Measurements from ENCODE around the gene KLF13. TPM values are rescaled to one million over a fixed set of nuclear protein-coding genes. Genes with fewer than 3 reads are reported as not detected.

KLF13 gene
- total and polyA plus RNA-seq, 11 donors, result 22.4 to 74.0 (median 56.4) TPM

DNA sequence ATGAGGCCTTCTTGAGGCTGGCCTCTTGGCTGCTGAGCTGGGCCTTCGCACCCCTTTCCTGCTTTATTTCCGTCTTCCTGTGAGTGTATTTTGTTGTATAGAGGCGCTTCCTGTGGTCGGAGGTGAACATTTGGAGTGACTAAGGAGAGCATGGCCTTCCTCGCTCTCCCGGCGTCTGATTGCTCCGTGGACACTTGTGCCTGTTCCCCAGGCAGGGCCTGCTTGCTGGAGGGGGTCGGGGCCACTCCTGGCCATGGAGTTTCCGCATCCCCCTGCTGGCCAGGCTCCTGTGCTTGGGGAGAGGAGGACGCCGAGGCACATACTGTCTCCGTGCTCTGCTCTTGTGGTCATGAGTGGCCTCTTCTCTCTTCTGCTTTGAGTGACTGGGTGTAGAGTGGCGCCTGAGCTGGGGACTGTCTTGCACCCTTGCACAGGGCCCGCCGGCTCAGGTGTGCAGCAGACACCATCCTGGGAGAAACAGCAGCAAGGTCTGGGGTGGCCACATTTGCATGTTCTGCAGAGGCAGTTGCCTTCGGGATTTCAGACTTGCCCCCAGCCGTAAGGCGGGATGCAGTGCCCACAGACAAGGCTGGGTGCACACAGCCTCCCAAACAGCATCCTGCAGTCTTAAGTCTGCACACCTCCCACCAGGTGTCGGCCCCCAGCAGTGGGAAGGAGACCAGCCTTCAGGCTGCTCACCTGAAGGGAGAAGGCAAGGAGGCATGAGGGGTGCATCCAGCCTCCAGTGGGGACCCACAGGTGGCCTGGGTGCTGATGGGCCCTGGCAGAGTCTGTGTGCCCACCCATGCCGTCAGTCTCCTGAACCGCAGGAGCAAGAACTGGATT lies 16.4 kb downstream of the KLF13 start:
- Histone ChIP-seq H3K36me3 (peaks cover 0 to 17% (median under 1%) of the 10 kb centered on the region in 9 donors), H3K27me3 (no peaks in the 10 kb centered on the region), H3K9me3 (no peaks in the 10 kb centered on the region), H3K27ac (peak overlapping the region; percentile 5 to 96 (median 74)), H3K4me1 (peaks cover 61 to 100% (median 100%) of the 10 kb centered on the region in 12 donors), H3K4me3 (peak overlapping the region in 4 of 12 donors; percentile 0 to 11 (median 2))
- ATAC-seq (peak in 1 of 4 donors; percentile 12), DNase-seq (peak in 2 of 5 donors; percentile 31 to 32)
- no peak for TF ChIP-seq POLR2A (IDR thresholded peaks at IDR 0.05)
- TF ChIP-seq, protein P1, sequence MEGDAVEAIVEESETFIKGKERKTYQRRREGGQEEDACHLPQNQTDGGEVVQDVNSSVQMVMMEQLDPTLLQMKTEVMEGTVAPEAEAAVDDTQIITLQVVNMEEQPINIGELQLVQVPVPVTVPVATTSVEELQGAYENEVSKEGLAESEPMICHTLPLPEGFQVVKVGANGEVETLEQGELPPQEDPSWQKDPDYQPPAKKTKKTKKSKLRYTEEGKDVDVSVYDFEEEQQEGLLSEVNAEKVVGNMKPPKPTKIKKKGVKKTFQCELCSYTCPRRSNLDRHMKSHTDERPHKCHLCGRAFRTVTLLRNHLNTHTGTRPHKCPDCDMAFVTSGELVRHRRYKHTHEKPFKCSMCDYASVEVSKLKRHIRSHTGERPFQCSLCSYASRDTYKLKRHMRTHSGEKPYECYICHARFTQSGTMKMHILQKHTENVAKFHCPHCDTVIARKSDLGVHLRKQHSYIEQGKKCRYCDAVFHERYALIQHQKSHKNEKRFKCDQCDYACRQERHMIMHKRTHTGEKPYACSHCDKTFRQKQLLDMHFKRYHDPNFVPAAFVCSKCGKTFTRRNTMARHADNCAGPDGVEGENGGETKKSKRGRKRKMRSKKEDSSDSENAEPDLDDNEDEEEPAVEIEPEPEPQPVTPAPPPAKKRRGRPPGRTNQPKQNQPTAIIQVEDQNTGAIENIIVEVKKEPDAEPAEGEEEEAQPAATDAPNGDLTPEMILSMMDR (IDR thresholded peaks at IDR 0.05), result no peak
- intact Hi-C loops (cut with DNase I), result no loop called here
- 52 to 63% (median 59%) methylated on average over 20 to 22 of the region's 22 CpGs for WGBS, 4 donors

- DNase-seq, result no peak
- WGBS, 4 donors, result 33 to 52% (median 35%) methylated on average over 5 of the region's 5 CpGs
- Histone ChIP-seq H3K36me3 (peaks cover 0 to 25% (median 3%) of the 10 kb centered on the region in 9 donors), H3K27ac (peak overlapping the region; percentile 35 to 96 (median 74)), H3K4me1 (peaks cover 54 to 100% (median 100%) of the 10 kb centered on the region in 12 donors), H3K27me3 (no peaks in the 10 kb centered on the region), H3K4me3 (no peak overlapping the region), H3K9me3 (no peaks in the 10 kb centered on the region)
- intact Hi-C loops (cut with DNase I), result no loop called here
- TF ChIP-seq, protein P1 (IDR thresholded peaks at IDR 0.05), result no peak
- no peak for TF ChIP-seq POLR2A (IDR thresholded peaks at IDR 0.05)
- ATAC-seq, result peak in 1 of 4 donors; percentile 2
Measured at GRCh38 chr15:31343831-31344230, 17.2 kb downstream of the KLF13 start.

DNA sequence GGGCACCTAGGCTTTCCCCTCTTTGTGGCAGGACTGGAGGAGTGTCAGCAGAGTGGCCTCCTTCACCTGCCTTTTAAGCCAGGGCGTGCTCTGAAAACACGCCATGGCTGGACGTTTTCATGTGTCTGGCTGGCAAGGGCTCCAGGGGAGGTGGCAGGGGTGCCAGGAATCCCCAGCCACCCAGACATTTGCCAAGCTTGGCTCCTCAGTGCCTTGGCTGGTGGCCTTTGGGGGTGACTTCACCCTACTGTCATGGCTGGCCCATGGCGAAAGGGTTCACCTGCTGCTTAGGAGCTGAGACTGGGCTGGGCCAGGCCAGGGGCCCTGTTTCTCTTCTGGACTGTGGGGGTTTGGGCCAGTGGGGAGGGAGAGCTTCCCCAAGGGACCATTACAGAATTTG lies 17.6 kb downstream of the KLF13 start:
- no peak for TF ChIP-seq POLR2A (IDR thresholded peaks at IDR 0.05)
- TF ChIP-seq, protein P1 (IDR thresholded peaks at IDR 0.05), result no peak
- H3K36me3 ChIP-seq, result peaks cover 0 to 23% (median 3%) of the 10 kb centered on the region in 9 donors
- H3K27ac ChIP-seq, result peak overlapping the region; percentile 35 to 96 (median 74)
- 25 to 47% (median 35%) methylated on average over 3 to 4 of the region's 4 CpGs for WGBS, 4 donors
- peaks cover 56 to 100% (median 100%) of the 10 kb centered on the region in 12 donors for H3K4me1 ChIP-seq
- no peaks in the 10 kb centered on the region for H3K9me3 ChIP-seq
- ATAC-seq (peak in 3 of 4 donors; percentile 4 to 33 (median 29)), DNase-seq (peak in 2 of 5 donors; percentile 23 to 40)
- intact Hi-C loops (cut with DNase I), result no loop called here
- H3K27me3 ChIP-seq, result no peaks in the 10 kb centered on the region
- peak overlapping the region in 2 of 12 donors; percentile 5 to 19 for H3K4me3 ChIP-seq
